ENCODE results near the gene CDCA4.

CDCA4 gene

DNA sequence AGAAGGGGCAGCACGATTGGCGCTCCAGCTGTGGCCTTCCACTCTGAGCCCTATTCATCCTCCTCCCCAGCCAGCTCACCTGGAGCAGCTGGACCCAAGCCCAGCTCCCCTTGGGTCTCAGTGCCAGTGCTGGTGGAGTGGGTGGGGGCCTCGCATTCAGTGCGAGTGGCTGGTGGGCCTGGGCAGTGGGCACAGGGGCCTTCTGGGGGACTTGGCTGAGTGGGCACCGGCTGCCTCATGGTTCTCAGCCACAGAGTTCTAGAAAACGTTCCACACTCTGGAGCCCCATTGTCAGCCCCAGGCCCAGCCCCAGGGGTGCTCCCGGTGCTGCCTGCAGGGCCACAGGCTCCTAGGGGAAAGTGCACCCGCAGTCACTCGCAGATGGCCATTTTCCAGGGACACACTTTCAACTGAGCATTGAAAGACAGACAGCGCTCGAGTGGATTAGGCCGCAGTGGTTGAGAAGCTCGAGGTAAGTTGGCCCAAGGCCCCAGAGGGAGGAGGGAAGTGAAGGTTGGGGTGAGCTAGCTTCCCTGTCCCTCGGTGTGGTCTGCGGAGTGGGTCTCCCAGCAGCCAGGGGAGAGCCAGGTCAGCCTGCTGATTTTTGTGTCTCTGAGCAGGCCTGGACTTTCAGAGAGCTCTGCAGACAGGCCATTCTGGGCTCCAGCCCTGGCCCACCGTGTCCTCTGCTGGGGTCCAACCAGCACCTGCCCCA lies 31.5 kb downstream of the CDCA4 start:
- no peak for DNase-seq (ENCODE audit: low spot score)

DNA sequence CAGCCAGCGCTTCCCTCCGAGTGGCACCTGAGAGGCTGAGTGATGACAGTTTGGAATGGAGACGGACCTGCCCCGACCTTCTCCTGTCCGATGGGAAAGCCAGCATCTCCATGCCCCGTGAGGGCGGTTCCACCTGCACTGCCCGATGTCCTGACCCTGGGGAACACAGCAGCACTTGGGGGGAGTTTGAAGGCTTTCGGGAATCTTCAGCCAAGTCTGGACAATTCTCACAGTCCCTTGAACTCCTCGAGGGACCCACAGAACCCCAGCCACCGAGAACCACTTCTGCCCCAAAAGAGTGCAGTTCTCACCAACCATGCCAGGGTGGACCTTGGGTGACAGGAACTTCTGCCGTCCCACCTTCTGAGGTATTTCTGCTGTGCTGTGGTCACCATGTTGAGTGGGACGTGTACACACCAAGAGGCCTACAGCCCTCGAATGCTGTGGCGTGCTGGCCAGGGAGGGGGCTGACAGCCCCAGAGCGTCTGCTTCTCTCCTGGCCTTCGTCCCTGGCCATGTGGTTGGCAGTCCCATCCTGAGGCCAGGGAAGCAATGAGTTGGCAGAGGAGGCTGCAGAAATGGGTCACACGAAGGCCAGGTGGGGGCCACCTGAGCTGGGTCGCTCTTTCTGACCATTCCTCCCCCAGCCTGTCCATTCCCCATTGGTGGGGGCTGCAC lies 34.3 kb downstream of the CDCA4 start:
- DNase-seq (ENCODE audit: low spot score): no peak

DNA sequence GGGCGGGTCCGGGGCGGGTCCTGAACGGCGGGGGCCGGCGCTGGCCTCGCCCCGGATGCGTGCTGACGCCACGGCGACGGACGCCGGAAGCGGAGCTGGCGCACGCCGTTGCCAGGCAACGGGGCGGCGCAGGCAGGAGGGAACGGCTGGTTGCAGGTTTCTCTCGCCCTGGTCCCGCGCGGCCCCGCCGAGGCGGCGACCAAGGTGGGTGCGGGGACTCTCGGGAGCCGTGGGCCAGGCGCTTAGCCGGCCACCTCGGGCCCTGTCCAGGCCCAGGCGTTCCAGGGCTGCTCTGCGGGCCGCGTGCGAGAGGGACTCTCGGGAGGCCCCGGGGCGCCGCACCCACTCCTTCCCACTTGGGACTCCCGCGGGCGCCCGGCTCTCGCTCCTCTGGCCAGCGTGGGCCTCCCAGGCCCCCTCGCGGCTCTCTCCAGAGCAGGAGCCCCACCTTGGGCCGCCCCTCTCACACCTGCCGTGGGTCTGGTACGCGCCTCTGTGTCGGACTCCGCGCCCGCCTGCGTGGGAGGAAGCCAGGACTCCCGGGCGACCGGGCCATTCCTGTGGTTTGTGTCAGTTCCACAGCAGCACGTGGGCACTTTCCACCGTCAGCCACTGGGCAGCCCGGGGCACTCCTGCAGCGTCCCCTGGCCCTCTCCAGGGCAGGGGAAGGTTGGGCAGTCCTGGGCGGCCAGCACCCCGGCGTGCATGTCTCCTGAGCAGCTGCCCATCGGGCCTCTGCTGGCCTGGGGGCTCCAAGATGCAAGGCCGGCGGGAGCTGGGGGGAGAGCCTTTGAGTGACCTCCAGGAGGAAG lies 35.0 kb downstream of the CDCA4 start, which contains the start of gene CLBA1:
Gene CLBA1, plus strand, starts transcription at position 114 of the 812 bp plus-strand sequence. Its CDS starts 644 bp downstream, at position 758.
- DNase-seq (ENCODE audit: low spot score): peak; percentile 98

DNA sequence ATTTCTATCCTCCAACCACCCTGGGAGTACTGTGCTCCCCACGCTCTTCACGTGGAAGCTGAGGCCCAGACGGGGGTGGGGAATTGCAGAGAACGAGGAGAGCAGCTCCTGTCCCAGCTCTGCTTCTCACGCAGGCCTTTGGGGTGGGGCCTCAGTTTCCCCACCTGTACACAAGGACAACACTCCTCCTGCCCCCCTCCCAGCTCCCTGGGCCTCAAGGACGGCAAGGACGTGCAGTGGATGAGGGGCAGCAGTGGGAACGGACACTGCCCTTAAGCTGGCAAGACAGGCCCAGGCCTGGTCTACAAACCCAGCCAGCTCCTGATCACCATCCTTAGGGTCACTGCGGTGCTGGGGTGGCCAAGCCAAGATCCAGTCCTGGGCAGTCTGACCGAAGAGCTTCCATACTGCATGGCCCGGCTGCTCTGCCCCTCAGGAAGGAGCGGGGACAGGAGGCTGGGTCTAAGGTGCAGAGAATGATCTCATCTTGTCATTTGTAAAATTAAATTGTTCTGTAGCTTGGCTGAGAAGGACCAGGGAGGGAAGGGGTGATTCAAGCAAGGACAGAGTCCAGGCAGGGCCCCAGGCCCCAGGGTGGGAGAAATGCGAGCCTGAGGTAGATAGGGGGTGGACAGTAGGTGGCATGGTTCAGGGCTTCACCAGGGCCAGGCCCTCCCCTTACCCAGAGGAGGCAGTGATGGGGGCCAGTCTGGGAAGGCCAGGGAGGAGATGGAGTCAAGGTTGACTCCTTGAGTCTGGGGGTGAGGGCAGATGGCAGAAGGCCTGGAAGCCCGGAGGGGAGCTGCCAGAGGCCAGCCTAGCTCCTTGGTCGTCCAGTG lies 36.6 kb downstream of the CDCA4 start:
- DNase-seq (ENCODE audit: low spot score): no peak

DNA sequence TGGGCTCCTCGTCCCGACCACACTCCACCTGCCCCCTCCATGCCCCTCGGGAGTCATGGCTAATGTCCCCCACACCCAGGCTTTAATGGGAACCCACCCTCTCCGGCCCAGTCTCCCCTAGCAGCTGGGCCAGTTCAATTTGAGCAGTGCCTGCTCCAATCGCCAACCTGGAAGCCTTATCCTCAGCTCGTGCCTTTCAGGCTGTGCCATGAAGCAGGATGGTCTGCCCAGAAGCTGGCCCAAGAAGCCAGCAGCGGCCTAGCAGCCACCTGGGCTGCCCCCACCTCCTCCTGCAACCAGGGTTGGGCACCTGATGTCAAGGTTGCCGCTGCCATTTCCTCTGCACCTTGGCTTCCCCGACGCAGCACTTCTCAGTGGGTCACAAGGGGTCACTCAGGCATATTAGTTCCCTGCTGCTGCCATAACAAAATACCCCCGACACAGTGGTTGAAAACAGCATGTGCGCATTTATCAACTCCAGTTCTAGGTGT lies 37.6 kb downstream of the CDCA4 start:
- DNase-seq (ENCODE audit: low spot score): no peak

DNA sequence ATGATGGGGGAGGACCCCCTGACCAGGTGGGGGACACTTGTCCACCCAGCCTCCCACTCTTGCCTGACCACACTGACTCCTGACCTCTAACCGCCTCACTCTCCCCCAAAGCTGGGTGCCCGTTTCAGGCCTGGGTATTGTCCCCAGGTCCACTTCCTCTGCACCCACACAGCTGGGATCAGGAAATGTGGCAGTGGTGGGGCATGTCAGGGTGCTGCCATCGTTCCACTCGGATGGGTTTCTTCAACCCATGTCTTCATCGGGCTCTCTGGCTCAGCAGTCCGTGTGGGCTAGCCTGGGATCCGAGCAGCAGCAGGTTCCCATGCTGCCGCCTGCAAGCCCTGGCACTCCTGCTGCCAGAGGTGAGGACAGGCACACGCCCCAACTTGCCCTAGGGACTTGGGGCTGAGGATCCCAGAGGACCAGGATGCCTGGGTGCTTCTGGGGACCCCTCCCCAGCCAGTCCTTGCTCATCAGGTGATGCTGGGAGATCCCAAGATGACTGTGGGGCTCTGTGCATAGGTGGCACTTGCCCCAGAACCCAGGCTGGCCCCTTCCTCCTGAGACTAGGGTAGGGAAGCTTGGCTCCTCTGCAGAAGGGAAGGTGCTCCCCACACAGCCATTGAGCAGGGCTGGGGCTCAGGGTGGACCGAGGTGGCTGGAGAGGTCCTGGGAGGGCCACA lies 38.2 kb downstream of the CDCA4 start:
- no peak for DNase-seq (ENCODE audit: low spot score)

- DNase-seq (ENCODE audit: low spot score): no peak
Observed at GRCh38 chr14:104981699-104982541, 39.0 kb downstream of the CDCA4 start.

GRCh38 chr14:104980611-104981531 lies 40.0 kb downstream of the CDCA4 start:
- DNase-seq (ENCODE audit: low spot score): no peak

GRCh38 chr14:104979758-104980610 lies 40.9 kb downstream of the CDCA4 start:
- DNase-seq (ENCODE audit: low spot score): no peak

DNA sequence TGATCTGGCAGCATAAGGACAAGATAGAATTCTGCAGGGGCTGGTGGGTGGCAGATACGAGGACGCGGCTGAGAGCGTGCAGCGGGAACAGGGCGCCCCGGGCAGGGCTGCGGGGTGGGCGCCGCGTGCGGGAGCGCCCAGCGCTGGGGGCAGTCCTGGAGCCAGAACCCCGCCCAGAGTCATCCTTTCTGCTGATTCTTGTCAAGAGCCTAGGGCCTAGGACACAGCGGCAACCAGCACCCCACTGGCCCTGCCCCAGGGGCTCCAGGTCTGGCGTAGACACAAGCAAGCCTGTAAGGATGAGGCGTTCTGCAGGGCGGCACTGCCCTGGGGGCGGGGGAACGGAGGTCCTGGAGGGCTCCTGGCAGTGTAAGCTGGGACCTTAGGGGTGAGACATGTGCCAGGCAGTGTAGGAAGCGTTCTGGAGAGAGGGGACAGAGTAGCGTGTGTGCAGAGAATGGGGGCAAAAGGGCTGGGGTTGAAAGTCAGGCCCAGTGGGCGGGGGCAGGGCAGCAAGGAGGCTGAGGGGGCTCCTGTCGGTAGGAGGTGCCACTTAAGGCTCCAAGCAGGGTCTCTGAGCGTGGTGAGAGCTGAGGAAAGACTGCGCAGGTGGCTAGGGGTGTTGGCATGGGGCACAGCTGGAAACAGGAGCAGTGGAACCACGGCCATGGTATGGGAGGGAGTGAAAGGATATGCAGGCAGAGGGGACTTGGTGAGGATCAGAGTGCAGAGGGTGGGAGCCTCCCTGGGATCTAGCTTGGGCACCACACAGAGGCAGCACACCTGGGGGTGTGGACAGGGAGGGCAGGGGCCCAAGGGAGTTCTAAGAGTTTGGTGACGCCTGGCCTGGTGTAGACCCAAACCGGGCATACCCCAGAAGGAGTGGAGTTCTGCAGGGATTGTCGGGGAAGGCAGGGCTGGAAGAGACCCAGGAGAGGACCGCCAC lies 41.9 kb downstream of the CDCA4 start:
- no peak for DNase-seq (ENCODE audit: low spot score)

DNA sequence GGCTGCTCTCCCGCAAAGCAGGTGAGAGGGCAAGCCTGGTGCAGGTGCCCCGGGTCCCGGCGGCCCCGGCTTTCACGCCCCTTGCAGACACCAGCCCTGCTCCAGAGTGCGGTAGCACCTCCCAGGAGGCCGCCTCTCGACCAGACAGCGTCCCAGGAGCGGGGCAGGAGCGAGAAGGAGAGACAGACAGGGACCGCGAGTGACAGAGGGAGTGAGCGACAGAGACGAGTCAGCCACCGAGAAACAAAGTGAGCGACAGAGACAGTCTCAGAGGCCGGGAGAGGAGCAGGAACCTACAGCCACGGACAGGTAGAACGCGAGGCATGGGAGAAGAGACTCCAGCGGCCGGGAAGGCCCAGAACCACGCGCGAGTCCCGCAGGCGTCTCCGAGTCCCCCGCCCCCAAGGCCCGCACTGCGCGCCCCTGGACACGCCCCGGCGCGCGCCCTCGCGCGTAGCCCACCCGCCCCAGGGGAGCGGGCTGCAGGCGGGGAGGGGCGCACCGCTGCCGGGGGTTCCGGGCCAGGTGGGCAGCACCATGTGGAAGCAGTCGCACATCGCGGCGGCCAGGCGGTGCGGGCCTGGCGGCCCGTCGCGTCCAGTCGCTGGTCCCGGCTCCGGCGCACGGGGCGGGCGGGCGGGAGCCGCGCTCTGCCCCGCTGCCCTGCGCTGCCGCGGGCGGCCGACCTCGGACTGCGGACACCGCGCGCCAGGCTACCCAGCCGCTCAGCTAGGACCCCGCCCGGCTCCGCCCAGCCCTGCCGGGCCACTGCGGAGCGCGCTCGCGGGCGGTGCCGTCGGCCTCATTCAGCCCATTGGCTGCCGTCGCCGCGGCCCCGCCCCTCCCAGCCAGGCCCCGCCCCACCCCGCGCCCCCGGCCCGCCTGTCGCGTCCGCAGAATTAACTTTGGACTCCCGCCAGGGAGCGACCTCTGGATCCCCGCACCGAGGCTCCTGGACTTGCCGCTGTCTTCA lies 42.9 kb downstream of the CDCA4 start, which contains the start of gene AHNAK2:
Gene AHNAK2, minus strand, starts transcription at position 694 of the 973 bp plus-strand sequence. Its CDS starts 137 bp downstream, at position 557.
- peak; percentile 52 for DNase-seq (ENCODE audit: low spot score)

DNA sequence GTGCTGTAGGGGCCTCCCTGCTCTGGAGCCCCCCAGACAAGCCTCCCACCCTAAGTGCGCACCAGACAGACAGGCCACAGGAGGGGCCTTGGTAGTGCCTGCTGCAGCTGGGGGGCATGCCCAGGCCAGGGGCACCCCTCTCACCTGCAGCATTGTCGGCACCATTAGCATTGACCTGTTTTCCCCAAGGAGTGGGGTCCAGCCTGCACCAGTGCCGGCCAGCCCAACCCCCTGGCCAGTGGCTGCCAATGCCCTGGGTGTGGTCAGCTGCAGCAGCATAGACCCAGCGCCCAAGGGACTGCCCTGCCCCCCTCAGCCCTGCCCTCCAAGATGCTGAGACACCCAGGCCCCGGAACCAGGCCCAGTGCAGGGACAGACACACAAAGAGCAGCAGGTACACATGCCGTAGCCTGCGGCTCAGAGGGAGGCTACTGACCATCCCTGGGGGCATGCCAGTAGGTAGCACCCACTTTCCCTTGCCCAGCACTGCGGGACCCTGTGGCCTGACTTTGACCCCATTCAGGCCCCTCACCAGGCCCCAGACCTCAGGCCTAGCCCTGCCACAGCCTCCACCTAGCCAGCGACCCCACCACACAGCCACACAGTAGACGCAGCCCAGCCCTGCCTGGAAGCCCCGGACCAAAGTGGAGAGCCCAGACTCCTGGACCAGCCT lies 43.7 kb downstream of the CDCA4 start:
- no peak for DNase-seq (ENCODE audit: low spot score)

DNA sequence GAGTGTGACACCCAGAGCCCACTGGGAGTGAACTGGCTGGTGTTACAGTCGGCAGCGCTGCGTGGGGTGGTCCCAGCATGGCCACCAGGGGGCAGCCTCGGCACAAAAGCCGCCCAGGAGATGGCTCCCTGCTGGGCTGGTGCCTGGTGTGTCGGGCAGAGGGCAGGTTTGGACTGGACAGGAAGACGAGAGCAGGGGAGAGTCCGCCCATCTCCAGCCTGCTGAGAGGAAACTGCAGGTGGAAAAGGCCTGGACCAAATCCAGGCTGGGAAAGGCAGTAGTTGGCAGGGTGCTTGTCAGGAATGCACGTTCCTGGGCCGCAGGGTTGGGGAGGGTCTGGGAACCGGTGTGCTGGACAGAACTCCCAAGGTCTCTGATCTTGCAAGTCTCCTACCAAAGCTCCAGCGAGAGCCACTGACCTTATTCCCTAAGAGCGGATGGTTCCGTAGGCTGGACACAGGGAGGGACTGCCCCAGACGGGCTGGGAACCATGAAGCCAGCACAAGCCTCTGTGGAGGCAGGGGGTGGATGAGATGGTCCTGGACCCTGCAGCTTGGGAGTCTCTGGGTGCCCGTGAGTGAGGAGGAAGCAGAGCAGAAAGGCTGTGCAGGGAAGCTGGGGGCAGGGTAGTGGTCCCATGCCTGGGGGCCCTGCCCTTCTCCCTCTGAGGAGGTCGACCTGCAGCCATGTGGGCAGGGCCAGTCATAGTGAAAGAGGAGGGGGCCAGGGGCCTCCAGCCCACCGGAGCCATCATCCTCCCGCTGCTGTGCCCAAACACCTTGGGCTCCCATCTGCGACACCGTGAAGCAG lies 44.5 kb downstream of the CDCA4 start:
- DNase-seq (ENCODE audit: low spot score): peak; percentile 63

All from COLO829 (cell line).